ENCODE data around the gene PRKCH.

Gene PRKCH

GRCh38 chr14:61491876-61492434 lies 170.6 kb downstream of the PRKCH start:
- DNase-seq (ENCODE audit: low read depth), result no peak

- DNase-seq (ENCODE audit: low read depth), result no peak
Measured at GRCh38 chr14:61492474-61492873, 171.1 kb downstream of the PRKCH start.

- DNase-seq (ENCODE audit: low read depth), result no peak
Measured at GRCh38 chr14:61493239-61493638, 171.9 kb downstream of the PRKCH start.

- no peak for DNase-seq (ENCODE audit: low read depth)
Measured at GRCh38 chr14:61494018-61494417, 172.6 kb downstream of the PRKCH start.

- no peak for DNase-seq (ENCODE audit: low read depth)
Measured at GRCh38 chr14:61495809-61496208, 174.4 kb downstream of the PRKCH start.

- DNase-seq (ENCODE audit: low read depth), result no peak
Measured at GRCh38 chr14:61498303-61498702, 176.9 kb downstream of the PRKCH start.

- no peak for DNase-seq (ENCODE audit: low read depth)
Measured at GRCh38 chr14:61498811-61499210, 177.4 kb downstream of the PRKCH start.

- DNase-seq (ENCODE audit: low read depth), result no peak
Measured at GRCh38 chr14:61499991-61500390, 178.6 kb downstream of the PRKCH start.

GRCh38 chr14:61501714-61502458 lies 180.5 kb downstream of the PRKCH start:
- no peak for DNase-seq (ENCODE audit: low read depth)

GRCh38 chr14:61502459-61503093 lies 181.2 kb downstream of the PRKCH start:
- no peak for DNase-seq (ENCODE audit: low read depth)

- no peak for DNase-seq (ENCODE audit: low read depth)
Measured at GRCh38 chr14:61503167-61503801, 181.9 kb downstream of the PRKCH start.

- DNase-seq (ENCODE audit: low read depth), result no peak
Measured at GRCh38 chr14:61504901-61505300, 183.5 kb downstream of the PRKCH start.

- DNase-seq (ENCODE audit: low read depth), result no peak
Measured at GRCh38 chr14:61505815-61506809, 184.7 kb downstream of the PRKCH start.

GRCh38 chr14:61508526-61508925 lies 187.1 kb downstream of the PRKCH start:
- DNase-seq (ENCODE audit: low read depth), result no peak

- DNase-seq (ENCODE audit: low read depth), result no peak
Measured at GRCh38 chr14:61510736-61511557, 189.6 kb downstream of the PRKCH start.

GRCh38 chr14:61511558-61511948 lies 190.2 kb downstream of the PRKCH start:
- no peak for DNase-seq (ENCODE audit: low read depth)

- DNase-seq (ENCODE audit: low read depth), result no peak
Measured at GRCh38 chr14:61512026-61512834, 190.9 kb downstream of the PRKCH start.

GRCh38 chr14:61513986-61514830 lies 192.8 kb downstream of the PRKCH start:
- no peak for DNase-seq (ENCODE audit: low read depth)

GRCh38 chr14:61514927-61515326 lies 193.5 kb downstream of the PRKCH start:
- DNase-seq (ENCODE audit: low read depth), result no peak
